Keratinocyte (primary cell): ENCODE measurements around the gene MRPS7. TPM values are rescaled to one million over a fixed set of nuclear protein-coding genes. Genes with fewer than 3 reads are reported as not detected.

Experiments used
- DNase-seq: peaks from one replicate; pipeline ENCODE4 v3.0.0-alpha.2; 2011; ENCODE audit warnings: low read depth, missing footprints, low spot score
- FAIRE-seq: peaks from 2 replicates; lab custom pipeline; 2011; peaks lifted over from hg19 to GRCh38; lab: Jason Lieb, UNC
- H2AFZ ChIP-seq: 2 replicates; pipeline ENCODE4 v1.6.0; 2012; ENCODE audit warnings: low read length, control low read depth, inconsistent platforms; ENCODE audit not compliant: control insufficient read depth
- H3K27ac ChIP-seq: 2 replicates; pipeline ENCODE4 v1.5.1; 2011; ENCODE audit warnings: low read length; ENCODE audit not compliant: control insufficient read depth, insufficient read depth
- H3K27me3 ChIP-seq: 3 replicates; pipeline ENCODE4 v1.6.0; 2011; ENCODE audit warnings: low read length; ENCODE audit not compliant: control insufficient read depth, insufficient read depth; ENCODE audit errors: extremely low read depth
- H3K36me3 ChIP-seq, 2 experiments: 2 replicates in 1 of 2; 3 replicates in 1 of 2; pipeline ENCODE4 v1.5.1; 2011; ENCODE audit warnings: low read length in 2 of 2, mild to moderate bottlenecking in 1 of 2; ENCODE audit not compliant: control insufficient read depth in 2 of 2, insufficient read depth in 2 of 2; ENCODE audit errors: extremely low read depth in 1 of 2
- H3K4me1 ChIP-seq: 3 replicates; pipeline ENCODE4 v1.5.1; 2011; ENCODE audit warnings: low read length; ENCODE audit not compliant: control insufficient read depth, insufficient read depth; ENCODE audit errors: extremely low read depth
- H3K4me2 ChIP-seq: 3 replicates; pipeline ENCODE4 v1.6.0; 2011; ENCODE audit warnings: low read depth, low read length; ENCODE audit not compliant: control insufficient read depth, insufficient read depth; ENCODE audit errors: extremely low read depth
- H3K4me3 ChIP-seq, 3 experiments: fragments of 200-600 bp in 1 of 3; sonication (generic) in 1 of 3; 2 replicates in 2 of 3; 3 replicates in 1 of 3; pipeline ENCODE4 v1.5.1; 2011 to 2016; ENCODE audit warnings: low read length in 3 of 3, mild to moderate bottlenecking in 3 of 3, control low read depth in 2 of 3, inconsistent platforms in 1 of 3, low read depth in 1 of 3, mixed read lengths in 1 of 3, mixed run types in 1 of 3, moderate library complexity in 1 of 3; ENCODE audit not compliant: control insufficient read depth in 2 of 3, insufficient read depth in 2 of 3; ENCODE audit errors: extremely low read depth in 1 of 3
- H3K79me2 ChIP-seq: 2 replicates; pipeline ENCODE4 v1.6.0; 2012; ENCODE audit warnings: low read length; ENCODE audit not compliant: control insufficient read depth, insufficient read depth
- H3K9ac ChIP-seq: 3 replicates; pipeline ENCODE4 v1.6.0; 2011; ENCODE audit warnings: low read length; ENCODE audit not compliant: control insufficient read depth, insufficient read depth; ENCODE audit errors: extremely low read depth
- H3K9me1 ChIP-seq: 3 replicates; pipeline ENCODE4 v1.6.0; 2011; ENCODE audit warnings: low read length; ENCODE audit not compliant: control insufficient read depth, insufficient read depth; ENCODE audit errors: extremely low read depth
- H3K9me3 ChIP-seq: 2 replicates; pipeline ENCODE4 v1.5.1; 2012; ENCODE audit warnings: low read depth, low read length; ENCODE audit not compliant: control insufficient read depth
- H4K20me1 ChIP-seq: 3 replicates; pipeline ENCODE4 v1.6.0; 2011; ENCODE audit warnings: low read length; ENCODE audit not compliant: control insufficient read depth, insufficient read depth; ENCODE audit errors: extremely low read depth
- EZH2 ChIP-seq: IDR thresholded peaks from one replicate; pipeline ENCODE4 v1.6.1; 2012; ENCODE audit warnings: inconsistent platforms, mild to moderate bottlenecking, low read length, moderate library complexity
- dilution Hi-C: fragments of 300-500 bp; cut with MboI; formaldehyde crosslinking; loops from one replicate; pipeline ENCODE4 v1.7.0; 2020; ENCODE audit warnings: low sequenced_read_pairs; ENCODE audit not compliant: extremely low pct_ligation_motif_present
- polyA plus RNA-seq, 5 experiments: library from polyadenylated mRNA; depleted of rRNA in 3 of 5; stranded (reverse) in 3 of 5; stranded (forward) in 1 of 5; unstranded in 1 of 5; fragments of >200 nt; gene quantifications; 1 replicate in 1 of 5; 2 replicates in 3 of 5; 3 replicates in 1 of 5; pipeline versions ENCODE4 v1.2.1 to v1.2.3, GENCODE V29; 2011 to 2012; ENCODE audit warnings: missing spikeins in 2 of 5, low read depth in 1 of 5, low replicate concordance in 1 of 5
- TF ChIP-seq, protein P1 (sequence below), 3 experiments: IDR thresholded peaks in 1 of 3; conservative IDR thresholded peaks in 1 of 3; optimal IDR thresholded peaks in 1 of 3; 2 replicates in 2 of 3; 3 replicates in 1 of 3; pipeline versions ENCODE3 to v1.5.1; 2011; ENCODE audit warnings: low read length in 3 of 3, mild to moderate bottlenecking in 3 of 3, moderate library complexity in 2 of 3, control low read depth in 1 of 3, inconsistent platforms in 1 of 3; ENCODE audit not compliant: insufficient read depth in 2 of 3; ENCODE audit errors: extremely low read depth in 1 of 3

MRPS7 gene
- polyA plus RNA-seq, 1 donor (not counting 4 experiments of a cell fraction or from before 2014, with no cell fraction given): 79.0 TPM

DNA sequence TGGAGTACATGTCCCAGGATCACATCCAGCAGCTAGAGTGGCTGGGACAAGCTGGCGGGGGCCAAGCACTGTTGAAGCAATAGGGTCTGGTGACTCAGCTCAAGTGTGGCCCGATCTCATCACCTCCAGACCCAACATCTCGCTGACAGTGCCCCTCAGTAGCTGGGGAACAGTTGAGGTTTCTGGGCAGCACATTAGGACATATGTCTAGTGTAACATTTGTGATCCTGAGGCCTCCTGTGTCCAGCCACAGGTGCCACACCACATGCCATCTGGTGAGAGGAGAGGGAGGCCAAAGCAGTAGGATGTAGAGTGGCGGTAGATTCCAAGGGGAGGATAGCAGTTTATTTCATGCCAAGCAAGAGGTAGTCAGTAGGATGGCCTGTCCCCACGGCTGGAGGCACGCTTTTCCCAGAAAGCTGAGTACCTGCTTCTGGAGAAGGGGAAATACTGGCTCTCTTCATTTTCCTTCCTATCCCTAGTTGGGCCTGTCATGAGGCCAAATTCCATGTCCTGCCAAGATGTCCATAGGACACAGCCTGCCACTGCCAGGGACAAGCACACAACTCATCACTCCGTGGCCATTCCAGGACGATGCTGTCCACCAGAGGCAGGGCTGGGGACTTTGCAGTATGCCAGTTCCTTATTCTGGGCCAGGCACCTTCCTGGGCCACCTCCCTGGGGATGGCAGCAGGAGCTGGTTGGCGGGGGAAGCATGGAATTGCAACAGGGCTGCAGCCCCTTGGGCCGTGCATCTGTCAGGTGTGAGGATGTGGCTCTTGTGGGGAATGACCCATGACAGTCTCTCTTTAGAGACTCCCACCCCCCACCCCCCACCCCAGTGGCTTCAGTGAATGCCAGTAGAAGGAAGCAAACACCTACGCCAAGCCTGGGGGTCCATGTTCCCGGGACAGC is 24.3 kb upstream of the MRPS7 start:
- no peak for DNase-seq
- H3K27me3 ChIP-seq: no peaks in the 10 kb centered on the region
- H3K79me2 ChIP-seq: no peaks in the 10 kb centered on the region
- peaks cover 9% of the 10 kb centered on the region for H4K20me1 ChIP-seq
- no peak overlapping the region for H3K4me2 ChIP-seq
- no peak for FAIRE-seq
- H2AFZ ChIP-seq: no peak overlapping the region
- H3K9me3 ChIP-seq: no peaks in the 10 kb centered on the region
- peaks cover 48 to 70% of the 10 kb centered on the region in 2 experiments for H3K36me3 ChIP-seq
- no peaks in the 10 kb centered on the region for H3K9me1 ChIP-seq
- H3K9ac ChIP-seq: no peak overlapping the region
- TF ChIP-seq EZH2: no peak
- TF ChIP-seq, protein P1, sequence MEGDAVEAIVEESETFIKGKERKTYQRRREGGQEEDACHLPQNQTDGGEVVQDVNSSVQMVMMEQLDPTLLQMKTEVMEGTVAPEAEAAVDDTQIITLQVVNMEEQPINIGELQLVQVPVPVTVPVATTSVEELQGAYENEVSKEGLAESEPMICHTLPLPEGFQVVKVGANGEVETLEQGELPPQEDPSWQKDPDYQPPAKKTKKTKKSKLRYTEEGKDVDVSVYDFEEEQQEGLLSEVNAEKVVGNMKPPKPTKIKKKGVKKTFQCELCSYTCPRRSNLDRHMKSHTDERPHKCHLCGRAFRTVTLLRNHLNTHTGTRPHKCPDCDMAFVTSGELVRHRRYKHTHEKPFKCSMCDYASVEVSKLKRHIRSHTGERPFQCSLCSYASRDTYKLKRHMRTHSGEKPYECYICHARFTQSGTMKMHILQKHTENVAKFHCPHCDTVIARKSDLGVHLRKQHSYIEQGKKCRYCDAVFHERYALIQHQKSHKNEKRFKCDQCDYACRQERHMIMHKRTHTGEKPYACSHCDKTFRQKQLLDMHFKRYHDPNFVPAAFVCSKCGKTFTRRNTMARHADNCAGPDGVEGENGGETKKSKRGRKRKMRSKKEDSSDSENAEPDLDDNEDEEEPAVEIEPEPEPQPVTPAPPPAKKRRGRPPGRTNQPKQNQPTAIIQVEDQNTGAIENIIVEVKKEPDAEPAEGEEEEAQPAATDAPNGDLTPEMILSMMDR (optimal IDR thresholded peaks at IDR 0.05 in 1 of 3, IDR thresholded peaks at IDR 0.05 in 1 of 3, conservative IDR thresholded peaks at IDR 0.05 in 1 of 3; ENCODE audit: extremely low read depth in 1 of 3, insufficient read depth in 2 of 3, low read length in 3 of 3): no peak
- no peaks in the 10 kb centered on the region for H3K4me1 ChIP-seq
- no peak overlapping the region for H3K27ac ChIP-seq
- dilution Hi-C loops: no loop called here
- H3K4me3 ChIP-seq: no peak overlapping the region

DNA sequence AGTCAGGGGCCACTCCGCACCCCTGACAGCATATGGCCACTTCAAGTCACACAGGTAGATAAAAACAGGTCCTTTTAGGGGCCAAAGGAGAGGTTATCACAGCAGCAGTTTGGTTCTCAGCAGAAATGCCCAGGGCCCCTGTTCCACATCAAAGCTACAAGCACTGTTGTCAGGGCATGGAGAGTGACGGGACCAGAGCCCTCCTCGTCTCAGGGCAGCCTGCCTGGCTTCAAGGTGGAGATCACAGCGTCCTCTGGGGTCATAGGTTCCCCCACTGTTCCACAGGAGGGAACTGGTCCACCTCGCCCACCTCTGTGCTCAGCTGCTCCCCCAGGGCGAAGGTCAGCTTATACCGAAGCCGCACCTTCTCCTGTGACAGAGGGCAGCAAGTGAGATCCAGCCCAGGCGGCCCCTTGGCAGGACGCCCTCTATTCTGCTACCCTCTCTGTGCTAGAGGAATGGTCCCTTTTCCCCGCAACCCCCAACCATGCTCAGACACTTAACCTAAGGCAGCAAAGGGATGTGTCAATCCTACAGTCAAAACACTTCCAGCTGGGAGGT is 23.6 kb upstream of the MRPS7 start:
- no peak overlapping the region for H3K4me2 ChIP-seq
- H4K20me1 ChIP-seq: peaks cover 9% of the 10 kb centered on the region
- no peak overlapping the region for H3K27ac ChIP-seq
- H3K9ac ChIP-seq: no peak overlapping the region
- H3K27me3 ChIP-seq: no peaks in the 10 kb centered on the region
- H3K9me3 ChIP-seq: no peaks in the 10 kb centered on the region
- dilution Hi-C loops: no loop called here
- no peaks in the 10 kb centered on the region for H3K9me1 ChIP-seq
- FAIRE-seq: no peak
- no peak for DNase-seq
- no peak overlapping the region for H2AFZ ChIP-seq
- H3K4me1 ChIP-seq: no peaks in the 10 kb centered on the region
- H3K79me2 ChIP-seq: no peaks in the 10 kb centered on the region
- no peak overlapping the region for H3K4me3 ChIP-seq
- TF ChIP-seq EZH2: no peak
- TF ChIP-seq, protein P1 (optimal IDR thresholded peaks at IDR 0.05 in 1 of 3, IDR thresholded peaks at IDR 0.05 in 1 of 3, conservative IDR thresholded peaks at IDR 0.05 in 1 of 3; ENCODE audit: extremely low read depth in 1 of 3, insufficient read depth in 2 of 3, low read length in 3 of 3): no peak
- H3K36me3 ChIP-seq: peaks cover 52 to 68% of the 10 kb centered on the region in 2 experiments
